Hypothalamus (tissue), 51 donors: ENCODE results near the gene FCRL5.
"Not testable (repeated sequence)": the region's sequence is repeated elsewhere in the genome, so short reads cannot be mapped to it uniquely, and the experiment has no call there.

Source experiments
- DNase-seq, 51 donors: peaks; one replicate each; lab custom pipeline; 2025; lab: John Stamatoyannopoulos, UW

The FCRL5 gene

DNA sequence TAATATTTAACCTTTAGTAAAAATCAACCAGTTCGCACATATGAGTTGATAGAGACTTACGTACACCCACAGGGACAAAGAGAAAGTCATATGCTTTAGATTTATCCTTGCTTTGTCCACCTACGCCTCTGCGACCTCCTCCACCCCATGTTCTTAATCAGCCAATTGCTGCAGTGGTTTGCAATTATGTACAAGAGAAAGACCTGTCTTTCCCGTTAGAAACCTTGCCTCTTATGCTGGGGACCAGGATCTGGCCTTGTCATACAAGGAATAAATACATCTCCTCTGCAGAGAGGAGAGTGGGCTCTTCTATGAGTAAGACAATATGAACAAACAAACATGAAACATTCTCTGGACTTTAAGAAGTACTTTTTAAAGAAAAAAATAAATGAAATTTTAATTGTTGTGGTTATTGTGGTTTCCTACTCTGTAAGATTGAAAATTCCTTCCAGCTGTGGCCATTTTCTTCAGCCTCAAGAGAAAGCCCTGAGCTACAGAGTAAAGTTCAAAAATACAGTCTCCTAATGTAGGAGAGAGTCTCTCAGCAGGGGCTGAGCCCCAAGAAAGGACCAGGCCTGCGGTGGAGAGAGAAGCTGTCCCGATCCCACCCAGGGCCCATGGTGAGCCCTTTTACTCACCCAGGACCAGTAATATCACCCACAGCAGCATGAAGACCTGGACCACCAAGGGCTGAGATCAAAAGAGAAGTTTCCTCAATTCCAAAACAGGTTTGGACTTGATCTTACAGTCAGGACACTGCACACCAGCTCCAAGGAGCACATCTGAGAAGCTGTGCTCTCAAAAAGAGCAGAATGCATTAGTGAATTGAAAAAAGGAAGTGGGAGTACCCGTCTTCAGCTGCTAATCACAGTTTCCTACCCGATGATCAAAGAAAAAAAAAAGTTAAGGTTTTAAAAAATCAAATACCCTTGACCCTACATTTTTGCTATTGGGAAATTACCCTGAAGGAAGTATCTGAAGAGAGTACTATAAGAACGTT lies at the start of gene FCRL5:
TSS of gene FCRL5 (minus strand) at position 822 of the 1,000 bp plus-strand sequence. CDS start at position 669, 153 bp downstream.
- DNase-seq, result no peak

DNA sequence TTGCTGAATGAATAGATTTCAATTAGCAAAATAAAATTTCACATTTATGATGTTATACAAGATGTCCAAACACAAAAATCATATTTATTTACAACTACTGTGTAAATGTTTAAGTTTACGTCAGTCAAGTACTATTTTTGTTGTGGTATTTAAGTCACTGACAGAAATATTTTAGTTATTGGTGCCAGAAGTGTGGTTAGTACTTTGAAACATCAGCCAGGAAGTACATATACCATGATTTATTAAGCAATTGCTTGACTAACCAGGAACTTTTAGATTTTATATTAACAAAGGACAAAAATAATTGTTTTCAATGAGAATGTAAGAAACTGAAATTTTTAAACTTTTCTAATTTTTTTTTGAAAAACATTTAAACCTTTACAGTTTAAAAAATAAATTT lies 47.9 kb upstream of the FCRL5 start:
- no peak for DNase-seq

- no peak for DNase-seq
Measured at GRCh38 chr1:157597959-157598667, 45.8 kb upstream of the FCRL5 start, which contains the start of gene FCRL4. Gene FCRL4, minus strand, starts transcription at chr1:157598085. Its CDS starts 141 bp downstream, at chr1:157597944.

GRCh38 chr1:157596384-157596783 lies 44.1 kb upstream of the FCRL5 start:
- no peak for DNase-seq

DNA sequence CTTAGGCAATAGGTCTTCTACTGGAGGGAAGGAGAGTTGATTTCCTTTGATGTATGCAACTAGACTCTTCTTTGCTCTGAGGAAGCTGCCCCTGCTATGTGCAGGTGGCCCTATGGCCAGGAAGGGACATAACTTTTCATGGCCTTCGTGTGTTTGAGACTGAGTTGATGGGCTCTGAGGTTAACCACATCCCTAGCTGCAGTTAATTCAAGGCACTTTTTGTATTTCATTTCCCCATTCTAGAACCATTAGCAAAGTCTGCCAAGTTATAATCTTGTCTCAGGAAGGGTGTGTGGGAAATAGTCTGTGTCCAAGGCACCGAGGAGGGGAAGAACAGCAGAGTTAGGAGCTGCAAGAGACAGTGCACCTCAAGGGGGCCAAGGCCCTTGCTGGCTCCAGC lies 43.0 kb upstream of the FCRL5 start:
- DNase-seq, result no peak

- no peak for DNase-seq
Measured at GRCh38 chr1:157585984-157586383, 33.7 kb upstream of the FCRL5 start.

GRCh38 chr1:157584503-157584902 lies 32.2 kb upstream of the FCRL5 start:
- DNase-seq, result no peak

GRCh38 chr1:157580828-157581210 lies 28.5 kb upstream of the FCRL5 start:
- DNase-seq, result no peak

DNA sequence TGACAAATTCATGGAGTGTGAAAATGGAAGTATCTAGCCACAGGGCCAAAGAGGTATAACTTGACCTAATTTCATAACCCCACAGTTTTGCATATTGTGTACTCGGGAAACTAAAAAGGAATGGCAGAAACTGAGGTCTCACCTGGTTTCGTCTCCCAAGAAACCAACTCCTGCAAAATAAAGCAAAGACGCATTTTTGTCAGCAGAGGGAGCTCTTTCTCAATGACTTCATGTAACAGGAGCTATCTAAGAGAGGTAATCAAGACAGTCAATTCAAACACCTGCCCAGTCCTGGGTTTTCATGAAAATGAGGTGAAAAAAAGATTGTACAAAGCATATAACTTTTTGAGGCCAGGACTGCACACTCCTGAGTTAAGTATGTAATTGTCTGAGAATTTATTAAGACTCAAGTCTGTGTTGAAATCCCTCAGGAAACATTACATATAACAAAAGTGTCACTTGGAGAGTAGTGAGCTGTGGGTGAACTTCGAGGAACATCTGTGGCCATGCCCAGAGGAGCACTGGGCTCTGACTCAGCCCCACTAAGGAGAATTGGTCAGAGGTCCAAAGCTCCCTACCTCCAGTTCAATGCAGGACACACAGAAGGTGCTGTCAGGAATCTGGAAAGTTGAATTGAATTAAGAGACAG lies 28.0 kb upstream of the FCRL5 start:
- DNase-seq, result peak in 7 of 51 donors; percentile 0 to 41 (median 14)

DNA sequence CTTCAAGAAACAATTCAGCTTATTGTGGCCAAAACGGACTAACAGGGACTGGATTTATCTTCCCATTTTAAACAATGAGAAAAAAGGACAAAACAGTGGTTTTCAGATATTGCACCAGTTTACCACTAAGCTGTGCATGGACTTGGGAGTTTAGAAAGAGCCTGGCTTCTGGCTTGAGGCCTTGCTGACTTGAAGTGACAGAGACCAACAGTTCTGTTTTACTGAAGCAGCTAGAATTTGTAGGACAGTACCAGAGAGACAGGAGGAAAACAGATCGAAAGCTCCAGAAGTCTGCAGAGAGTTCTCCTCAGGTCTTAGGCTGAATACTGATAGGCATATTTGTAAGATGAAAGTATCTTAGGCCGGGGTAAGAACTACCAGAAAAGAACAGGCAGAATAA lies 25.1 kb upstream of the FCRL5 start:
- DNase-seq, result no peak

GRCh38 chr1:157575744-157576143 lies 23.4 kb upstream of the FCRL5 start:
- no peak for DNase-seq

DNA sequence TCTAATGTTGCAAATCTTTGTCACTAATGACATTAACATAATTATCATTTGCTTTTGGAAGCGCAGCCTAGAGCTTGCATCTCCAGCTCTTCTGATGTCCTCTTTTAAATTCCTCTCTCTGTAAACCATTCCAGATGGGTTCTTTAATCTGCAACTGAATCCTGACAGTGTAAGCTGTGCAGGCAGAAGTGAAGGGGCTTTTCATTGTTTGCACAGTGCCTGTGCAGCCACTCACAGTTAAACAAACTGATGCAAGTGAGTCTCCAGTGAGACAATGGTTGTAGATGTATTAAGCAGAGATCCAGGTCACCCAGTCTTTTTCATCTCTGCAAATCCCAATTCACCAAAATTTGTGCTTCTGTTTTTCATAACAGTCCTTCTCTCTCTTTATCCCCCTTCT lies 22.5 kb upstream of the FCRL5 start:
- no peak for DNase-seq

GRCh38 chr1:157566484-157567300 lies 14.4 kb upstream of the FCRL5 start:
- DNase-seq, result no peak

DNA sequence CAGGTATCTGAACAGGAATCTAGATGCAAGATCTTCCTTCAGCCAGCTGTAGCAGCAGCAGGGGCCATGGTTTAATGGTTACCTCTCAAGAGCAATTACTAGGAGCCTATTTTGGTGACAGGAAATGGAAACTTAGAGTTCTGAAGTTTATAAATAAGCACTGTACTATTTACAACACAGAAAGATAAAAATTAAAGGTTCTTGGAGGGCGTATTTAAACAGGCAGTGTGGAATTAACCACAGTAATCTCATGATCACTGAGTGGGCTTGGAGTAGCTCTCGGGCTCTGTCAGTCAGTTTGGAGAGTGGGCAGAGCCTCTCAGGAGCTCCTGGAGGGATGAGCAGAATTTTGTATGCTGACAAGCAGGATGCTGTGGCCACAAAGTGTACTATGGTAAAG lies 10.2 kb upstream of the FCRL5 start:
- no peak for DNase-seq

DNA sequence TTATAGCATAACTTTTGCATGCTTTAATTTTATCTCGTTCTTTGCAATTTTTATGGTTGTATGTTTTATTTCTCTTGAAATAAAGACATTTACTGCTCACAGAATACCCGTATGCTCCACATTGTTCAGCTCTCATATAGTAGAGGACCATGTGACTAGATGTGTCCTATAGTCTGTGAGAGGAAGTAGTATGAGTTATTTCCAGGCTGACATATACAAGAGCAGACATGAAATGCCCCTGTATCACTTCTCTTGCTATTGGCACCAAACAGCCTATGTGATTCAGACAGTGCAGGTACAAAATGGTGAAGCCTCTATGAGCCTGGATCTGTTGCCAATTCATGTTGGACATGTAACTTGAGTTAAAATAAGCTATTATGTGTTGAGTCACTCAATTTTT lies 5.8 kb upstream of the FCRL5 start:
- DNase-seq, result no peak

GRCh38 chr1:157548081-157548480 lies 4.2 kb downstream of the FCRL5 start:
- DNase-seq, result not testable (repeated sequence)

- peak in 19 of 51 donors; percentile 1 to 61 (median 16) for DNase-seq
Measured at GRCh38 chr1:157542676-157543075, 9.6 kb downstream of the FCRL5 start.

DNA sequence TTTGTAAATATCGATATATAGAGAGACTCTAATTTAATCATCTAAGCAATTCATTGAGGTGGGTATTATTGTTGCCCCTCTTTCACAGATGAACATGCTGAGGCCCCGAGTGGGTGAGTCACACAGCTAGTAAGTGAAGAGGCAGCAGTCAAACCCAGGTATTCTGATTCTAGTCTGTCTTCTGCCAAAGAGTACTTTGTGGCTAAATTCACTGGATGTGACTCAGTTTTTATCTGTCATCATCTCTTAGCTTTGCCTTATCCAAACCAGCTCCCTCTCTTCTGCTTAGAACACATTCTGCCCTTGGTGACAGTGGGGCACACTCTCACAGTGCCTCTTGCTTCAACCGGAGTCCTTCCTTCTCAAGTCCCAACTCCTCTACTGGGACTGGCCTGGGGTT lies 11.5 kb downstream of the FCRL5 start:
- no peak for DNase-seq

DNA sequence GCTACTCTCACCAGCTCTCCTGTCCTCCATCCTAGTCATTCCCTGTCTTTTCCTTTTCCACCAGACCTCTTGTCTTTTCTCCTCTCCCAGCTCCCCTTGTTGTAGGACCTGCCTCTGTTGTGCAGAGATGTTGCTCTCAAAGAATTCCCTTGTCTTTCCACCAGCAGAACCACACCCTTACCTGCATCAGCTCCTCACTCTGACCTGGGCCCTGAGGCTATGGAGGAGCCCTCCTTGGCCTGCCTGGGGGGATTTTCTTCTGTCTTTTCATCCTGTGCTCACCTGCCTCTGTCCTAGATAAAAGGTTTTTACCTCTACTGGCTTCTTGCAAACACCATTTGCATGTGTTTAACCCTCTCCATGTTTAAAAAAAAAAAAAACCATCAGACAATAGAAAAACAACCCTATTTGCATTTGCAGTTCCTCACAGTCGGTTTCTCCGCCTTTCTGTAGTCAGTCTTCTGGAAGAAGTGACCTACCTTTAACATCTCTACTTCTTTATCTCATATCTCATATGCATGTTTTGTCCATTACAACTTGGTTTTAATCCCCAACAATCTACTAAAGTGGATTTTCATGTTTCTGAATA lies 12.1 kb downstream of the FCRL5 start:
- no peak for DNase-seq

DNA sequence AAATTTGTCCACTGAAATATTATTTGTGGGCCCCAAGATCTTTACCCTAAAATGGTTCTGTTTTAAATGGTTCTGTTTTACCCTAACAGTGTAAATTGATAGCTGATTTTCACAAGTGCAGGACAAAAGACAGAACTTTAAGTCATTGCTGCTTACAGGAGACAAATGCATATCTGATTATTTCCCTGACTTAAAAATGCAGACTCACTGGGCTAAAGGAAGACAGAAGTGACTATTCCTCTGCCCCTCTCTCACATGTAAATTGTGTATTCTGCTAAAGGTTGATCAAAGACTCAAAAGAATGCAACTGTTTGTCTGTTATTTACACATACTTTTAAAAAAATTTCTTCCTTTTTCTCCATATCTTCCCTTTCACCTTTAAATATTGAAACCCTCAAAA lies 12.7 kb downstream of the FCRL5 start:
- DNase-seq, result no peak
